ENCODE results near the gene COX19.

DNA sequence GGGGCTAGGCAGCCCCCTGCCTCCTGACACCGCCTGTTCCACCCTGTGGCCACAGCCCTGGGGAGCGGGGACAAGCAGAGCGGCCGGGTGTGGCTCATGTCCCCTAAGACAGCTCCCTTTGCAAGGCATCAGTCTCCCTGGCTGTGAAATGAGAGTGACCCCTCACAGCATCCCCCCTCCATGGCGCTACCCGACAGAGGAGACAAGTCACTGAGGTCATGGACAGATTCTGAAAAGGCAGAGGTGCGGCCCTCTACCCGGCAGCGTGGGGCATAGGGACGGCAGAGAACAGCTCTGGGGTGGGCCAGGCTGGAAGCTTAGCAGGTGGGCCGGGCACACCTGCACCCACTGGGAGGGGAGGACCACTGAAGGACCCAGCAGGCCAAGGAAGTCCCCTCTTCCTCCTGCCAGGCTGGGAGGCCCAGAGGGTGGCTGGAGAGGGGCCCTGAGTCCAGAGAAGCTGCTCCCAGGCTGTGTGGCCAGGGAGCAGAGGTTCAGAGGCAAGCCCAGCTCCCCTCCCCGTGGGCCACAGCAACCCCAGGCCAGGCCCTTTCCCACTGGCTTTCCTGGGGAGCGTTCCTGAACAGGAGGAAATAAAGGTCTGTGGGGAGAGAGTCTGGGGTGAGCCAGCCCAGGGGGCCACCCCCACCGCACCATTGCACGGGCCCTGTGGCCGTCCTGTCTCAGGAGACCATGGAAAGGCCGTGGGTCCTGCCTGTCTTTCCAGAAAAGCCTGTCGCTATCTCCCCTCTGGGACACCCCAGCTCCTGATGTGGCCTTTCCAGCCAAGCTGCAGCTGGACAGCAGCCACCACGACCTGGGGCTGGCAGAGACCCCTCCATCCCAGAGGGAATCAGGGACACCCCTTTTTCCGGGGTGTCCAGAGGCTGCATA lies 22.6 kb downstream of the COX19 start:
- TF ChIP-seq CTCF (IDR thresholded peaks at IDR 0.05; ENCODE audit: borderline replicate concordance, extremely low read depth, low read length, poor library complexity, severe bottlenecking) (no peak), EZH2 (IDR thresholded peaks at IDR 0.05; ENCODE audit: borderline replicate concordance, low read depth, low read length, severe bottlenecking) (no peak)
